Breast epithelium (tissue), 3 donors: ENCODE results near the gene BAG3.

Source experiments
- POLR2A ChIP-seq: fragments of 450-650 bp; IDR thresholded peaks from one replicate; pipeline ENCODE4 v1.6.1; 2016; ENCODE audit warnings: antibody characterized with exemption, mild to moderate bottlenecking, moderate library complexity
- POLR2AphosphoS5 ChIP-seq, 3 donors: sonication (generic); formaldehyde crosslinking; IDR thresholded peaks; one replicate each; pipeline ENCODE4 v1.6.1; 2017; ENCODE audit warnings: antibody characterized with exemption in 3 of 3
- TF ChIP-seq, protein P1 (sequence below), 3 donors: fragments of 450-650 bp; IDR thresholded peaks; one replicate each; pipeline ENCODE4 v1.5.1; 2016 to 2017; ENCODE audit warnings: antibody characterized with exemption in 3 of 3, mild to moderate bottlenecking in 3 of 3, moderate library complexity in 3 of 3

DNA sequence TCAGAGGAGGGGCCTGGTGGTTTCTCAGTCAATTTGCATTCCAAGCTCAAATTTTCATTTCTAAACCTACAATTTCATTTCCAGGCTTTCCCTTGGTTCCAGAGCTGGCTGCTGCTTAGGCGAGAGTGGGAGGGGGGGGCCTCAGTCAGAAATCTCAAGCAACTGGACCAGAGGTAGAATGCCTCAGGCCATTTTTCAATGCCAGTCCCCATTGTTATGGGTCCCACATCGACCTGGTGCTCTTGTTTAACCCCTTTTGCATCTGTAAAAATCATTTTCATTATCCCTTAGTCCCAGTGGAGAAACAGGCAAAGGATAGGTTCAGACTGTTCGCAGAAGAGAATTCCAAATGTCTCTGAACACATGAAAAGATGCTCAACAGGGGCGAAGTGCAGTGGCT lies 13.5 kb upstream of the BAG3 start:
- TF ChIP-seq, protein P1, sequence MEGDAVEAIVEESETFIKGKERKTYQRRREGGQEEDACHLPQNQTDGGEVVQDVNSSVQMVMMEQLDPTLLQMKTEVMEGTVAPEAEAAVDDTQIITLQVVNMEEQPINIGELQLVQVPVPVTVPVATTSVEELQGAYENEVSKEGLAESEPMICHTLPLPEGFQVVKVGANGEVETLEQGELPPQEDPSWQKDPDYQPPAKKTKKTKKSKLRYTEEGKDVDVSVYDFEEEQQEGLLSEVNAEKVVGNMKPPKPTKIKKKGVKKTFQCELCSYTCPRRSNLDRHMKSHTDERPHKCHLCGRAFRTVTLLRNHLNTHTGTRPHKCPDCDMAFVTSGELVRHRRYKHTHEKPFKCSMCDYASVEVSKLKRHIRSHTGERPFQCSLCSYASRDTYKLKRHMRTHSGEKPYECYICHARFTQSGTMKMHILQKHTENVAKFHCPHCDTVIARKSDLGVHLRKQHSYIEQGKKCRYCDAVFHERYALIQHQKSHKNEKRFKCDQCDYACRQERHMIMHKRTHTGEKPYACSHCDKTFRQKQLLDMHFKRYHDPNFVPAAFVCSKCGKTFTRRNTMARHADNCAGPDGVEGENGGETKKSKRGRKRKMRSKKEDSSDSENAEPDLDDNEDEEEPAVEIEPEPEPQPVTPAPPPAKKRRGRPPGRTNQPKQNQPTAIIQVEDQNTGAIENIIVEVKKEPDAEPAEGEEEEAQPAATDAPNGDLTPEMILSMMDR (IDR thresholded peaks at IDR 0.05) = no peak
- TF ChIP-seq POLR2A (no peak), POLR2AphosphoS5 (IDR thresholded peaks at IDR 0.05) (no peak)
